HG02885 (cell line): ENCODE measurements around the gene SOHLH2.

ENCODE experiments used
- ATAC-seq: cut with Tn5 transposase; IDR thresholded peaks from one replicate; pipeline ENCODE4 v1.9.1; 2021; ENCODE audit warnings: mild to moderate bottlenecking; ENCODE audit not compliant: unreplicated experiment, poor library complexity

SOHLH2 gene

GRCh38 chr13:36133950-36134626, 80.3 kb downstream of the SOHLH2 start:
- no peak for ATAC-seq

GRCh38 chr13:36132376-36132775, 82.0 kb downstream of the SOHLH2 start:
- ATAC-seq: no peak

- ATAC-seq: no peak
These were observed 82.4 kb downstream of the SOHLH2 start for GRCh38 chr13:36131931-36132297.

GRCh38 chr13:36131222-36131930, 83.0 kb downstream of the SOHLH2 start, which contains the start of gene DCLK1:
DCLK1 (minus strand) TSS chr13:36131382.
- ATAC-seq: no peak

GRCh38 chr13:36130552-36131221, 83.7 kb downstream of the SOHLH2 start:
- no peak for ATAC-seq

GRCh38 chr13:36130193-36130551, 84.2 kb downstream of the SOHLH2 start:
- no peak for ATAC-seq

- no peak for ATAC-seq
These were observed 84.8 kb downstream of the SOHLH2 start for GRCh38 chr13:36129539-36129938.

GRCh38 chr13:36126491-36126890, 87.9 kb downstream of the SOHLH2 start:
- no peak for ATAC-seq

GRCh38 chr13:36125841-36126240, 88.5 kb downstream of the SOHLH2 start:
- no peak for ATAC-seq

- ATAC-seq: no peak
These were observed 90.0 kb downstream of the SOHLH2 start for GRCh38 chr13:36124236-36124822.
